ENCODE measurements around the gene TBC1D2B.

DNA sequence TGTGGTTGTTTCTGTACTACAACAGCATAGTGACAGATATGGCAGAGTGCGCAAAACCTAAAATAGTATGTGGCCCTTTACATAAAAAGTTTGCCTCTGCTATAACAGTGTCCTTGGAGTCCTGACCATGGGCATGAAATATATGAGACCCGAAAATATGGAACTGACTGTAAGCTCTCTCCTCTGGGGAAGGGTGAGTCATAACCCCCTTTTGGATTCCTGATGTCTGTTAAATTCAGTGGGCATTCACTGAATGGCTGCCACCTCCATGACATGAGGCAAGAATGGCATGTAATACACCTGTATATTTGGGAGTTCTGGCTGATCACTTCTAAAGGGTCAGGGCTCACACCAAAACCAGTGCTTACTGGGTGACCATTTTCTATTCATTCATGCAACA lies 6.1 kb downstream of the TBC1D2B start:
- TF ChIP-seq, protein P1, sequence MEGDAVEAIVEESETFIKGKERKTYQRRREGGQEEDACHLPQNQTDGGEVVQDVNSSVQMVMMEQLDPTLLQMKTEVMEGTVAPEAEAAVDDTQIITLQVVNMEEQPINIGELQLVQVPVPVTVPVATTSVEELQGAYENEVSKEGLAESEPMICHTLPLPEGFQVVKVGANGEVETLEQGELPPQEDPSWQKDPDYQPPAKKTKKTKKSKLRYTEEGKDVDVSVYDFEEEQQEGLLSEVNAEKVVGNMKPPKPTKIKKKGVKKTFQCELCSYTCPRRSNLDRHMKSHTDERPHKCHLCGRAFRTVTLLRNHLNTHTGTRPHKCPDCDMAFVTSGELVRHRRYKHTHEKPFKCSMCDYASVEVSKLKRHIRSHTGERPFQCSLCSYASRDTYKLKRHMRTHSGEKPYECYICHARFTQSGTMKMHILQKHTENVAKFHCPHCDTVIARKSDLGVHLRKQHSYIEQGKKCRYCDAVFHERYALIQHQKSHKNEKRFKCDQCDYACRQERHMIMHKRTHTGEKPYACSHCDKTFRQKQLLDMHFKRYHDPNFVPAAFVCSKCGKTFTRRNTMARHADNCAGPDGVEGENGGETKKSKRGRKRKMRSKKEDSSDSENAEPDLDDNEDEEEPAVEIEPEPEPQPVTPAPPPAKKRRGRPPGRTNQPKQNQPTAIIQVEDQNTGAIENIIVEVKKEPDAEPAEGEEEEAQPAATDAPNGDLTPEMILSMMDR (IDR thresholded peaks at IDR 0.05), result no peak
- TF ChIP-seq NFYB (CRISPR knock-in tag; conservative IDR thresholded peaks at IDR 0.05; ENCODE audit: low read depth) (no peak), JUN (CRISPR knock-in tag; IDR thresholded peaks at IDR 0.05) (no peak), ZNF423 (CRISPR knock-in tag; IDR thresholded peaks at IDR 0.05) (no peak)
- TF ChIP-seq, protein P2, sequence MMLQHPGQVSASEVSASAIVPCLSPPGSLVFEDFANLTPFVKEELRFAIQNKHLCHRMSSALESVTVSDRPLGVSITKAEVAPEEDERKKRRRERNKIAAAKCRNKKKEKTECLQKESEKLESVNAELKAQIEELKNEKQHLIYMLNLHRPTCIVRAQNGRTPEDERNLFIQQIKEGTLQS (CRISPR knock-in tag; conservative IDR thresholded peaks at IDR 0.05), result no peak
- TF ChIP-seq, protein P3, sequence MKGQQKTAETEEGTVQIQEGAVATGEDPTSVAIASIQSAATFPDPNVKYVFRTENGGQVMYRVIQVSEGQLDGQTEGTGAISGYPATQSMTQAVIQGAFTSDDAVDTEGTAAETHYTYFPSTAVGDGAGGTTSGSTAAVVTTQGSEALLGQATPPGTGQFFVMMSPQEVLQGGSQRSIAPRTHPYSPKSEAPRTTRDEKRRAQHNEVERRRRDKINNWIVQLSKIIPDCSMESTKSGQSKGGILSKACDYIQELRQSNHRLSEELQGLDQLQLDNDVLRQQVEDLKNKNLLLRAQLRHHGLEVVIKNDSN (CRISPR knock-in tag; IDR thresholded peaks at IDR 0.05), result no peak
- TF ChIP-seq, protein P4, sequence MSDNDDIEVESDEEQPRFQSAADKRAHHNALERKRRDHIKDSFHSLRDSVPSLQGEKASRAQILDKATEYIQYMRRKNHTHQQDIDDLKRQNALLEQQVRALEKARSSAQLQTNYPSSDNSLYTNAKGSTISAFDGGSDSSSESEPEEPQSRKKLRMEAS (CRISPR knock-in tag; IDR thresholded peaks at IDR 0.05), result no peak
- TF ChIP-seq, protein P5, sequence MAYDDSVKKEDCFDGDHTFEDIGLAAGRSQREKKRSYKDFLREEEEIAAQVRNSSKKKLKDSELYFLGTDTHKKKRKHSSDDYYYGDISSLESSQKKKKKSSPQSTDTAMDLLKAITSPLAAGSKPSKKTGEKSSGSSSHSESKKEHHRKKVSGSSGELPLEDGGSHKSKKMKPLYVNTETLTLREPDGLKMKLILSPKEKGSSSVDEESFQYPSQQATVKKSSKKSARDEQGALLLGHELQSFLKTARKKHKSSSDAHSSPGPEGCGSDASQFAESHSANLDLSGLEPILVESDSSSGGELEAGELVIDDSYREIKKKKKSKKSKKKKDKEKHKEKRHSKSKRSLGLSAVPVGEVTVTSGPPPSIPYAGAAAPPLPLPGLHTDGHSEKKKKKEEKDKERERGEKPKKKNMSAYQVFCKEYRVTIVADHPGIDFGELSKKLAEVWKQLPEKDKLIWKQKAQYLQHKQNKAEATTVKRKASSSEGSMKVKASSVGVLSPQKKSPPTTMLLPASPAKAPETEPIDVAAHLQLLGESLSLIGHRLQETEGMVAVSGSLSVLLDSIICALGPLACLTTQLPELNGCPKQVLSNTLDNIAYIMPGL (CRISPR knock-in tag; IDR thresholded peaks at IDR 0.05), result no peak

Measured in WTC11 (cell line).